ENCODE results near the gene WNT5A. TPM values are rescaled to one million over a fixed set of nuclear protein-coding genes. Genes with fewer than 3 reads are reported as not detected.

WNT5A gene
- total and polyA plus RNA-seq, 9 of the 15 experiments (the other 6 are each of a cell fraction or from before 2014, with no cell fraction given) = 0.11 TPM; not detected in 8

DNA sequence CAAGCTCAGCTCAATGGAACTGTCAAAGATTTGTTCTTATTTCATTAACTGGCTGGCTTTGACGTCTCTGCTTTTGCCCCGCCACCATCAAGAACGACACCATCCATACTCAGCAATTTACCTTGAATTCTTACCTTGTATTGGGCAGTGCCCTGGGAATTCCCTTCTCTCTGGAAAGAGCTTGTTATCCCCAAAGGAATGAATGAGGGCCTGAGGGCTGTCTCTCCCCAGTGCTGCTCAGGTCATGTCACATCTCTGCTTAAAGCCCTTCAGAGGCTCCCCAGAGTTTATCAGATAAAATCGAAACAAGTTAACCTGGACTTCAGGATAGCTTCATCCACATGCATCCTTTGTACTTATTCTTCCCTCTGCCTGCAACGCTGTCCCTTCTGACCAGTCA is 5.9 kb upstream of the WNT5A start (continued):
- TF ChIP-seq ZNF212 (CRISPR knock-in tag; IDR thresholded peaks at IDR 0.05) (no peak), CBX8 (IDR thresholded peaks at IDR 0.05; ENCODE audit: borderline replicate concordance, extremely low read depth, low read depth, low read length, poor library complexity, severe bottlenecking) (no peak)

- H3K79me2 ChIP-seq (ENCODE audit: control insufficient read depth, insufficient read depth, low read length) = no peaks in the 10 kb centered on the region
- H3K9ac ChIP-seq (ENCODE audit: insufficient read depth in 1 of 2, low read depth in 2 of 2, low read length in 2 of 2) = no peak overlapping the region
- ATAC-seq (no peak), DNase-seq (ENCODE audit: extremely low read depth in 1 of 4, low spot score in 3 of 4) (no peak), FAIRE-seq (no peak)
- ChIA-PET POLR2A (no interaction called here), CTCF (ENCODE audit: low intra/inter-chr PET ratio) (no interaction called here)
- H3K36me3 ChIP-seq (ENCODE audit: control insufficient read depth, insufficient read depth, low read length) = no peaks in the 10 kb centered on the region
- 0% methylated on average over 5 of the region's 7 CpGs for WGBS (ENCODE audit: insufficient coverage, low coverage, missing lambda C conversion rate)
- H3K4me1 ChIP-seq (replicated peaks in 1 of 2; ENCODE audit: control insufficient read depth in 2 of 2, insufficient read depth in 2 of 2, low read length in 2 of 2) = no peaks in the 10 kb centered on the region
- no peaks in the 10 kb centered on the region for H3K9me3 ChIP-seq (replicated peaks; ENCODE audit: control insufficient read depth, insufficient read depth, low read depth, low read length)
- H3K27ac ChIP-seq (ENCODE audit: extremely low read depth, low read depth, low read length) = no peak overlapping the region
- peaks cover 0 to 3% of the 10 kb centered on the region in 2 experiments; a peak in 1 of 5 replicates for H3K27me3 ChIP-seq (ENCODE audit: control insufficient read depth in 2 of 2, insufficient read depth in 2 of 2, low read length in 2 of 2)
- BruUV-seq (replicated peaks) = no TSS peak
- no peaks in the 10 kb centered on the region for H4K20me1 ChIP-seq (replicated peaks; ENCODE audit: control insufficient read depth, insufficient read depth, low read length)
- H3K9me1 ChIP-seq (ENCODE audit: control insufficient read depth, insufficient read depth, low read length) = no peaks in the 10 kb centered on the region
- no peak overlapping the region for H3K4me3 ChIP-seq
- H3K4me2 ChIP-seq (ENCODE audit: insufficient read depth, low read length) = no peak overlapping the region
- H2AFZ ChIP-seq (ENCODE audit: low read depth, low read length) = no peak overlapping the region
- intact Hi-C loops (cut with micrococcal nuclease) (no loop called here), in situ Hi-C loops (cut with MboI) (no loop called here)
- TF ChIP-seq DDX20 (tag; IDR thresholded peaks at IDR 0.05; ENCODE audit: low read depth) = no peak
- TF ChIP-seq BRCA1 (IDR thresholded peaks at IDR 0.05) = no peak
- TF ChIP-seq BRCA1 (CRISPR knock-in tag; IDR thresholded peaks at IDR 0.05) = no peak
- TF ChIP-seq FOXA1 (IDR thresholded peaks at IDR 0.05; ENCODE audit: borderline replicate concordance) = no peak
These were observed 4.2 kb upstream of the WNT5A start for GRCh38 chr3:55491296-55491816.

Data from K562 (cell line).